HG03097 (cell line): ENCODE results near the gene WDR5.

Experiments
- ATAC-seq: cut with Tn5 transposase; IDR thresholded peaks from one replicate; pipeline ENCODE4 v1.9.1; 2021; ENCODE audit not compliant: unreplicated experiment, low FRiP score

The WDR5 gene

GRCh38 chr9:134185536-134186011, 49.7 kb downstream of the WDR5 start:
- ATAC-seq = no peak

GRCh38 chr9:134186471-134187109, 50.7 kb downstream of the WDR5 start:
- ATAC-seq = no peak

- ATAC-seq = no peak
These were observed 51.2 kb downstream of the WDR5 start for GRCh38 chr9:134187110-134187531.

- ATAC-seq = no peak
These were observed 52.1 kb downstream of the WDR5 start for GRCh38 chr9:134187891-134188385.

- ATAC-seq = no peak
These were observed 52.7 kb downstream of the WDR5 start for GRCh38 chr9:134188386-134189144.

GRCh38 chr9:134189145-134189469, 53.2 kb downstream of the WDR5 start:
- no peak for ATAC-seq

GRCh38 chr9:134189470-134190231, 53.8 kb downstream of the WDR5 start:
- no peak for ATAC-seq

GRCh38 chr9:134190232-134191121, 54.6 kb downstream of the WDR5 start:
- no peak for ATAC-seq

GRCh38 chr9:134191455-134192209, 55.8 kb downstream of the WDR5 start:
- ATAC-seq = no peak

GRCh38 chr9:134192311-134192950, 56.5 kb downstream of the WDR5 start:
- no peak for ATAC-seq

- ATAC-seq = no peak
These were observed 57.3 kb downstream of the WDR5 start for GRCh38 chr9:134192951-134193731.

GRCh38 chr9:134193912-134194535, 58.1 kb downstream of the WDR5 start:
- ATAC-seq = no peak

GRCh38 chr9:134195558-134195957, 59.7 kb downstream of the WDR5 start:
- no peak for ATAC-seq

GRCh38 chr9:134196911-134197310, 61.0 kb downstream of the WDR5 start:
- no peak for ATAC-seq

GRCh38 chr9:134198791-134199190, 62.9 kb downstream of the WDR5 start:
- no peak for ATAC-seq

GRCh38 chr9:134200730-134201129, 64.8 kb downstream of the WDR5 start:
- ATAC-seq = no peak

GRCh38 chr9:134203224-134203623, 67.3 kb downstream of the WDR5 start:
- ATAC-seq = no peak

GRCh38 chr9:134204041-134204440, 68.2 kb downstream of the WDR5 start:
- ATAC-seq = no peak
